GM18526 (cell line): ENCODE results near the gene CEP164.

Experiments used
- POLR2A ChIP-seq: IDR thresholded peaks from 3 replicates; pipeline ENCODE4 v1.6.1; 2011; ENCODE audit not compliant: insufficient read length; ENCODE audit errors: extremely low read depth

Gene CEP164

DNA sequence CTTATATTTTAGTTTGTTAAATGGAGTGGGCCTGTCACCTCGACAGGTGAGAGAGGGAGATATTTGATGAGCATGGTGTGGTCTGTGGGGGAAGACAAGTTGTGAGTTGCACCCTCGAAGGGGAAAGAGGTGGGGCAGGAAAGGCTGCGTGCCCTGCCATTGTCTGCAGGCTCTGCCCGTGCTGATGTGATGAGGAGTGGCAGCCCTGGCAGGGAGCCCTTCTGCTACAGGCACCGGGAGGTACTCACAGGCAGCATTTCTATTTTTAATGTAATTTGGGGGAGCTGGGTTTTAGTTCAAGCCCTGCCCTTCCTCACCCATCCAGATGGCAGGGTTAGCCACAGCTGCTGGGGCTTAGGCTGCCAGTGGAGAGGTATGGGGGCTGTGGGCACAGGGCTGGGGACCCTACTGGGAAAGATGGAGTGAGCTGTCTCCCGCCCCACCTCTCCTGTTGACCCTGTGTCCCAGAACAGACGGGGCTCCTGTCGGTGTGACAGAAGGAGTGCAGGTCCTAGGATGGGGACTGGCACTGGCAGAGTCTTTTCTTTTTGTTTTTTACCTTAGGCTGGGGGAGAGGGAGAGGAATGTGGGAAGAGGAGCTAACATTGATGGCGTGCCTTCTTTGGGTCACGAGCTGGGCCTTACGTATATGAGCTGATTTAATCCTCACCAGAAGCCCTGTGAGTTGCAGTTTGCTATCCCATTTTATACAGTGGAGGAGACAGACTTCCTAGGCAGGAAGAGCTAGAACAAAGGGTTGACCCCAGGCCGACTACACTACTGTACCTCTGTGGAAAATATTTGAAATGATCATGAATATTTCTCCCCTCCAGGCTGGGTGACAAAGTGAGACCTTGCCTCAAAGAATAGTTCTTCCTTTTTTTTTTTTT, 51.6 kb downstream of the CEP164 start:
- TF ChIP-seq POLR2A: no peak

DNA sequence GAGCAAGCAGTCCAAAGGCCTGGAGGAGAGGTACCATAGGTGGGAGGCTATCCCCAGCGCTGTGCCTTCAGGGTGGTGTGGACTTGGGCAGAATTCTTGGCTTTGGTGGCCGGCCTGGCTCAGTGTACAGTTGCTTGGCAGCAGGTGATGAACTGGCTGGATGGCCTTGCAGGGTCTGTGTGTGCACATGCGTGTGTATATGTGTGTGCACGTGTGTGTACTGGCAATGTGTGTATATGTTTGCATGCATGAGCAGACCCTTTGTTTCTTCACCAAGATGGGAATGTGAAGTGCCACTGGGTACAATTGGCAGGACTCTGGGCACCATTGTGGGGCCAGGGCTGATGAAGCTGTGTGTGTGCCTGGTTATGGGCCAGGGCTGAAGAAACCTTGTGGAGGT, 53.0 kb downstream of the CEP164 start:
- no peak for TF ChIP-seq POLR2A

DNA sequence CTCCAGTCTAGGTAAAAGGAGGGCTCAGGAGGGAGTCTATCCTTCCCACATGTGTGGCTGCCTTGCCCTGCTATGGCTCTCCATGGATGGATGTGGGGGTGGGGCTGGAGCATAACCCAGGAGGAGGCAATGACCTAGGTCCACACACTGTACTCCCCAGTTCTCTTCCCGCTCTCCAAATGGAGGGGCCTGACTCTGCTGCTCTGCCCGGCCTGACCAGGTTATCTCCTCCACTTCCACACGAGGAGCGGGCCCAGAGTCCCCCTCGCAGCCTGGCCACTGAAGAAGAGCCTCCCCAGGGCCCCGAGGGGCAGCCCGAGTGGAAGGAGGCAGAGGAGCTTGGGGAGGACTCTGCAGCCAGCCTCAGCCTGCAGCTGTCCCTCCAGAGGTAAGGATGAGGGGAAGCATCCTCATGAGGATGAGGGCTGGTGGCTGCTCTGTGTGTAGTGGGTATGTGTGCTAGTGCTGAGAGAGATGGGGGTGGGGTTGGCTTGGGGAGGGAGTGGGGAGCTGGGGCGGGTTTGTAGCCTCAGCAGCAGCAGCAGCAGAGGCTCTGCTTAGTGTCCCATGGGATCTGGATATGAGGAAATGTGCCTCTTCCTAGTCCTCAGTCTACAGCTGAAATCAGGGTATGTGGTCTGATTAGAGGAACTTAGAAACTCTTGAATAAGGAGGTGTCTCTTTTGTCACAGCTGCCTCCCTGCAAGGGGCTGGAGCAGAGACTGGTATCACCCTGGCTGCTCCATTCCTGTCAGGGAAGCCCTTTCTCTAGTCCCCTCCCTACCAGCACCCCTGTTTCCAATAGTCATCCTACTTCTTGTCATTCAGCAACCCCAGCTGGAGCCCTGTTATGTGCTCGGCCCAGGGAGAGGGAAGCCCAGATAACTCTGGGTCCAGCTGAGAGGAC, 54.1 kb downstream of the CEP164 start:
- no peak for TF ChIP-seq POLR2A

DNA sequence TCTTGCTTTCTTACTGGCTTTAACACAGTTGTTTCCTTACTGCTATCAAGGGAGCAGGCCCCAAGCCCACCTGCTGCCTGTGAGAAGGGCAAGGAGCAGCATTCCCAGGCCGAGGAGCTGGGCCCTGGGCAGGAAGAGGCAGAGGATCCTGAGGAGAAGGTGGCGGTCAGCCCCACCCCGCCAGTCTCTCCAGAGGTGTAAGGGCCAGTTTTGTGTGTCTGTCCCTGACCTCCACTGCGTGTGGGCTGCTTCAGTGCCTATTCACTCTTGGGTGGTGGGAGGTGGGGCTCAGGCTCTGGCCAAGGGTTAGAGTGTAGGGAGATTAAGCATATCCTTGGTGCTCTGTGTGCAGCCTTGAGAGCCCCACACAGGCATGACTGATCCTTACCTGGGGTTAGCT, 55.1 kb downstream of the CEP164 start:
- TF ChIP-seq POLR2A: no peak

DNA sequence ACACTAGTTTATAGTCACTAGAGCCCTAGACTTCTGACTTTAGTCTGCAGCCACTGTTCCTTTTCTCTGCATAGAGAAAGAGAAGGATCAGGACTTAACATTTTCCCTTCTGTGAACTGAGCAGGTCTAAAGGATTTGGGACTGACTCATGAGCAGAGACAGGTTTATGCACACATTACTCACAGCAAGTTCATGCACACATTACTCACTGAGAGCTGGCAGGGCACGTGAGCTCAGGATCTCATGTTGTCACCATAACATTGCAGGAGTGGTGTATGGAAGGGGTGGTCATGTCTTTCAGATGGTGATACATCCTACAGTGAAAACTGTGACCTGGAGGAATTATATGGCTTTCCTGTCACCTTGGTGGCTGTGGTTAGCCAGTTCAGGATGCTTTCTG, 56.4 kb downstream of the CEP164 start:
- no peak for TF ChIP-seq POLR2A

DNA sequence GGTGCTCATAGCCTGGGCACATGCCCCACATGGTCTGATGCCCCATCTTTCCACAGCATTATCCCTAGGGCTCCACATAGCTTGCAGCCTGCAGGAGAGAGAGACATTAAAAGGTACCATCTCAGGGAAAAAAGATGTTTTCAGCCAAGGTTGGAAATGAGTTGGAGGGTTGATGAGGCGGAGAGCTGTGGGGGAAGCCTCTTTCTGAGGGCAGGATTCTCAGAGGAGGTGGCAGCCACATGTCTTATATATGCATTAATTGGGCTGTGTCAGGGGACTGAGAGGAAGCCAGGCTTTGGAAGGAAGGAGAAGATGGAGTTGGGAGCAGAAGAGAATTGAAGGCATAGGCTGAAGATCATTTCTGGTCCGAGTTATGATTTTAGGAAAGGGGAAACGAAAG, 57.8 kb downstream of the CEP164 start:
- no peak for TF ChIP-seq POLR2A

DNA sequence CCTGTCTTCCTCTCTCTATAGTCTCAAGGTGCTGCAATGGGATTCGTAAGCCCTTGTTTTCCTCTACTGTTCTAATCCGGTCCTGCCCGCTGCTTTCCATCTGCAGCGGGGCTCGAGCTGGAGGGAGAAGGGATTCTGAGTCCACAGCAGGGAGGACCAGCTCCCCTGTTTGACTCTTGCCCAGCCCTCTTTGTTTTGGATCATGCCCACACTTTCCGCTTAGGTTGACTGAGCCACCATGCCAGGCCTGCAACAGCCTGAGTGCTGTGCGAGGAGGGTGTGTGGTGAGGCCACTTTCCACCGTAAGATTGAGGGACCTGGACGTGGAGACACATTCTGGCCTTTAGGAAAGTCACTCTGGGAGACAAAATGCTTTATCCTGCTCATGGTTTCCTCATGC, 58.3 kb downstream of the CEP164 start:
- no peak for TF ChIP-seq POLR2A

DNA sequence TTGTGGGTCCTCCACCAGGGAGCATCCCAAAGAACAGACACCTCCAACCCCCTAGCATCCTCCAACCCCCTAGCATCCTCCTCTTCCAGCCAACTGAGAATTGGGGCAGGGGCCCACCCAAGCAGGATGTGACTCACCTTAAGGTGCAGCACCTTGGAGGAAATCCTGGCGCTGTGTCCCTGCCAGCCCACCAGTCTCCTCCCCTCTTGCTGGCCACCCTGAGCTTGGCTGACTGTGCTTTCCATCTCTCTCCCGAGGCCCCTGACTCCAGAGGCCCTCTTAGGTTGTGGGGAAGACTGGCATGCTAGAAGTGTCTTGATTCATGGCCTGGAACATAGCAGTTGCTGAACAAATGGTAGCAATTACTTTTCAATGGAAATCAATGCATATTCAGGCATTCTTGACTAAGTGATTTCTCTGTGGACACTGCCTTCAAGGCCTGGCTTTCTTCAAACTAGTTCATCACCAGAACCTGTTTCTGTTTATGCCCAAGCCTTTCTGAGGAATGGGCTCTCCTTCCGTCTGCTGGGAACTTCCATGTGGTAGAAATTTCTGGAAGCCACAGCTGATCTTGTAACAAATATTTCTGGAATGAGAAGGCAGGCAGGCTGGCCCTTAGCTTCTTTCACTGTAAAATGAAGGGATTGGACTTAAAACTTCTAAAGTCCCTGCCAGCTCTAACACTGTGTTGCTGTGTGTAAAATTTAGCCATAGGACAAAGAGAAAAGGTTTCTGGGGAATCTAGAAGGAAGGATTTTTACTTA, 60.5 kb downstream of the CEP164 start:
- no peak for TF ChIP-seq POLR2A

DNA sequence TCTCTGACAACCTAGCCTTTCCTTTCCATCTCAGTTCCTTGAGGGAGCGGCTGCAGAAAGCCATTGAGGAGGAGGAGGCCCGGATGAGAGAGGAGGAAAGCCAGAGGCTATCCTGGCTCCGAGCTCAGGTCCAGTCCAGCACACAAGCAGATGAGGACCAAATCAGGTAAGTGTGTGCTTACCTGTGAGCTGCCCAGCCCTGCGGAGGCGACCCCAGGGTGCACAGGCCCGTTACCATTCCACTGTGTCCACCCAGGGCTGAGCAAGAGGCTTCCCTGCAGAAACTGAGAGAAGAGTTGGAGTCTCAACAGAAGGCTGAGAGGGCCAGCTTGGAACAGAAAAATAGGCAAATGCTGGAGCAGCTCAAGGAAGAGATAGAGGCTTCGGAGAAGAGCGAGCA, 63.1 kb downstream of the CEP164 start:
- TF ChIP-seq POLR2A: no peak

DNA sequence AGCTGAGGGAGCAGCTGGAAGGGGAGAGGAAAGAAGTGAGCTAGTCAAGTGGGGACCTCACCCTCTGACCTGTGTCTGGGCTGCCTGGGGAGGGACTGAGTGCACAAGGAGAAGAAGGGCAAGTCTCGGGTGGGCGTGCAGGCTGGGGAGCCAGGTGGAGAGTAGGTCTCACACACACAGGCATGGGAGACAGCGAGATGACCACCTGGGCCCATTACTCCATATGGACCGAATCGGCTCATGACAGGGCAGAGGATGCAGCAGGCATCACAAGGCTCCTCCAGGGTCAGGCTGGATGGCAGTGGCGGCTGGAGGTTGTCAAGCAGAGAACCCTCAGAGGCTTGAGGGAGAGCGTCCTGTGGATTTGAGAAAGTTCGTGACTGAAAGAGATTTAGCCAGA, 63.5 kb downstream of the CEP164 start:
- TF ChIP-seq POLR2A: no peak

DNA sequence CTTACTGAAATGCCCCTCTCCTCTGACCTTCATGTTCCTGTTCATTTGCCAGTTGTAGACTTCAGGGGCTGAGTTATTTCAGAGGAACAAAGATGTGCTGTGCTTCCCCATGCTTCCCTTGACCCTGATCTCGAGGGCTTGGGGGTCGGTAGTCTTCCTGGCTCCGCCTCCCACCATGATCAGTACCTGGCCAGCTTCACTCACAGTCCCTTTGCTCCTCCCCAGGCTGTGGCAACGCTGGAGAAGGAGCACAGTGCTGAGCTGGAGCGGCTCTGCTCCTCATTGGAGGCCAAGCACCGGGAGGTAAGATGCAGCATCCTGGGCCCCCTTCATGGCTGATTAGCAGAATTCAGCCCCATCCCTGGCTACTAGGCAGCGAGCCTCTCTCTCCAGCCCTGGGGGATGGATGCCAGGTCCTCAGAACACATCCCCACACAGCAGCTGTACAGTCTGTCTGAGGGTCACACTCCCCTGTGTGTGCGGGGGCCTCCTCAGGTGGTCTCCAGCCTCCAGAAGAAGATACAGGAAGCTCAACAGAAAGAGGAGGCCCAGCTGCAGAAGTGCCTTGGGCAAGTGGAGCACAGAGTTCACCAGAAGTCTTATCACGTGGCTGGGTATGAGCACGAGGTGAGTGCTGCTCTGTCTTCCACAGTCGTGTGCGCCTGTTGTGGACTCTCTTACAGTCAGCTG, 64.5 kb downstream of the CEP164 start:
- TF ChIP-seq POLR2A: no peak

DNA sequence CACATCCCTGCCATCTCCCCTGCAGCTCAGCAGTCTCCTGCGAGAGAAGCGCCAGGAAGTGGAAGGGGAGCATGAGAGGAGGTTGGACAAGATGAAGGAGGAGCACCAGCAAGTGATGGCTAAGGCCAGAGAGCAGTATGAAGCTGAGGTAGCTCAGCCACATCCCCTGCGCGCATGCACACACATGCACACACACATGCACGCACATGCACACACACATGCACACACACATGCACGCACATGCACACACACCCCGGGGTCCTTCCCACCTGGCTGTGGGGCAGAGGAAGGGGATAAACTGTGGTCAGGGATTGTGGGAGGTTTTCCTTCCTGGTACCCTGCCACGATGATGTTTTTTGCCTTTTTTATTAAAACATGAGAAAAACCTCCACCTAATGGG, 65.3 kb downstream of the CEP164 start:
- no peak for TF ChIP-seq POLR2A

DNA sequence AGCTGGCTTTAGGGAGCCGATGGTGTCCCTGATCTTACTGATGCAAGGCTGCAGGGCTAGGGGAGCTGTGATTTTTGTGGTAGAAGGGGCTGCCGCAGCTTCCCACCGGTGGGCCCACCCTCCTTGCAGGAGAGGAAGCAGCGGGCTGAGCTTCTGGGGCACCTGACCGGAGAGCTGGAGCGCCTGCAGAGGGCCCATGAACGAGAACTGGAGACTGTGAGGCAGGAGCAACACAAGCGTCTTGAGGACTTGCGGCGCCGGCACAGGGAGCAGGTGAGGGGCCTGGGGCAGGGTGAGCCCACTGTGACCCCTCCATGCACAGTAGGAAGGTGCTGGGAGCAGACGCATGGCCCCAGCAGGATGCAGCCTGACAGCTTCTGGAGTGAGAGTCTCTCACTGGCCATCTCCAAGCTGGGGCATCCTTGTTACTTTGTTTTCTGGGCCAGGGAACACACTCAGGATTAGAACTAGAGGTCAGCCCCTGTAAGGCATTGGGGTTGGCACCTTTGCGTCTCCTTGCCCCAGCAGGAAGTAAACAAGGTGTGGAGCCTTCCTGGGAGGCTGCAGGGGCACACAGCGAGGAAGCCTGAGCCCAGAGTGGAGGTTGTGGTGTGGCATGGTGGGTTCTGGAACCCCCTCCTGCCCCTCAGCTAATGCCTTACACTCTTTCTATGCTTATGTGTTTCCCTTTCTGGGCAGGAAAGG, 66.7 kb downstream of the CEP164 start:
- no peak for TF ChIP-seq POLR2A

DNA sequence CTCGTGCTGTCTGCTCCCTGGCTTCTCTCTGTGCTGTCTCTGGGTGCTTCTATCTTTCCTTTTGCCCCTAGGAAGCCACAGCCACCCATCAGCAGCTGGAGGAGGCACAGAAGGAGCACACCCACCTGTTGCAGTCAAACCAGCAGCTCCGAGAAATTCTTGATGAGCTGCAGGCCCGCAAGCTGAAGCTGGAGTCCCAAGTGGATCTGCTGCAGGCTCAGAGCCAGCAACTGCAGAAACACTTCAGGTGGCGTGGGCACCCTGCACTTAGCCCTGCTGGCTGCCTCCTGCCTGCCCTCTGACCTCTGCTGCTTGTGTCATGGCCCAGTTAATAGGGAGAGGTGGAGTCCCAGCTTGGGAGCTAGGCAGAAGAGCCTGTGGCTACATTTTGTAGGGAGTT, 67.8 kb downstream of the CEP164 start:
- no peak for TF ChIP-seq POLR2A
